ENCODE data around the gene GABRA4.

The GABRA4 gene

GRCh38 chr4:46993075-46994006 is at the start of gene GABRA4:
GABRA4 (minus strand) TSS chr4:46993581; CDS start chr4:46993424, 157 bp downstream.
- peak; percentile 71 for DNase-seq (ENCODE audit: low spot score)

- no peak for DNase-seq (ENCODE audit: low spot score)
These were observed 47.4 kb upstream of the GABRA4 start for GRCh38 chr4:47040828-47041227.

- no peak for DNase-seq (ENCODE audit: low spot score)
These were observed 44.9 kb upstream of the GABRA4 start for GRCh38 chr4:47038263-47038662.

GRCh38 chr4:47032405-47033106 is 39.2 kb upstream of the GABRA4 start:
- peak; percentile 84 for DNase-seq (ENCODE audit: low spot score)

GRCh38 chr4:47031751-47032404 is 38.5 kb upstream of the GABRA4 start:
- peak; percentile 37 for DNase-seq (ENCODE audit: low spot score)

- peak; percentile 81 for DNase-seq (ENCODE audit: low spot score)
These were observed 37.8 kb upstream of the GABRA4 start, which contains the start of gene GABRB1 for GRCh38 chr4:47031011-47031678. GABRB1 (plus strand) TSS chr4:47031567.

GRCh38 chr4:47017494-47017893 is 24.1 kb upstream of the GABRA4 start:
- DNase-seq (ENCODE audit: low spot score): peak; percentile 30

- DNase-seq (ENCODE audit: low spot score): no peak
These were observed 23.7 kb upstream of the GABRA4 start for GRCh38 chr4:47017081-47017480.

- DNase-seq (ENCODE audit: low spot score): no peak
These were observed 20.0 kb upstream of the GABRA4 start for GRCh38 chr4:47013373-47013772.

GRCh38 chr4:47012676-47013075 is 19.3 kb upstream of the GABRA4 start:
- DNase-seq (ENCODE audit: low spot score): no peak

GRCh38 chr4:47010912-47011446 is 17.6 kb upstream of the GABRA4 start:
- DNase-seq (ENCODE audit: low spot score): no peak

GRCh38 chr4:47010347-47010911 is 17.0 kb upstream of the GABRA4 start:
- DNase-seq (ENCODE audit: low spot score): no peak

- no peak for DNase-seq (ENCODE audit: low spot score)
These were observed 9.2 kb upstream of the GABRA4 start for GRCh38 chr4:47002580-47002979.

GRCh38 chr4:47000406-47000805 is 7.0 kb upstream of the GABRA4 start:
- DNase-seq (ENCODE audit: low spot score): no peak

GRCh38 chr4:46999566-46999965 is 6.2 kb upstream of the GABRA4 start:
- no peak for DNase-seq (ENCODE audit: low spot score)

GRCh38 chr4:46994007-46994405 is 625 bp upstream of the GABRA4 start:
- DNase-seq (ENCODE audit: low spot score): no peak

- peak; percentile 77 for DNase-seq (ENCODE audit: low spot score)
These were observed 1.0 kb downstream of the GABRA4 start for GRCh38 chr4:46992338-46992737.

- DNase-seq (ENCODE audit: low spot score): no peak
These were observed 6.3 kb downstream of the GABRA4 start for GRCh38 chr4:46986922-46987638.

- no peak for DNase-seq (ENCODE audit: low spot score)
These were observed 8.6 kb downstream of the GABRA4 start for GRCh38 chr4:46984781-46985180.

- no peak for DNase-seq (ENCODE audit: low spot score)
These were observed 12.5 kb downstream of the GABRA4 start for GRCh38 chr4:46980851-46981250.

GRCh38 chr4:46979726-46980125 is 13.7 kb downstream of the GABRA4 start:
- DNase-seq (ENCODE audit: low spot score): no peak
